ENCODE results near the gene RBSN. TPM values are rescaled to one million over a fixed set of nuclear protein-coding genes. Genes with fewer than 3 reads are reported as not detected.

RBSN gene
- total and polyA plus RNA-seq, 2 experiments from 2014 or later = 10.6 to 26.5 TPM

DNA sequence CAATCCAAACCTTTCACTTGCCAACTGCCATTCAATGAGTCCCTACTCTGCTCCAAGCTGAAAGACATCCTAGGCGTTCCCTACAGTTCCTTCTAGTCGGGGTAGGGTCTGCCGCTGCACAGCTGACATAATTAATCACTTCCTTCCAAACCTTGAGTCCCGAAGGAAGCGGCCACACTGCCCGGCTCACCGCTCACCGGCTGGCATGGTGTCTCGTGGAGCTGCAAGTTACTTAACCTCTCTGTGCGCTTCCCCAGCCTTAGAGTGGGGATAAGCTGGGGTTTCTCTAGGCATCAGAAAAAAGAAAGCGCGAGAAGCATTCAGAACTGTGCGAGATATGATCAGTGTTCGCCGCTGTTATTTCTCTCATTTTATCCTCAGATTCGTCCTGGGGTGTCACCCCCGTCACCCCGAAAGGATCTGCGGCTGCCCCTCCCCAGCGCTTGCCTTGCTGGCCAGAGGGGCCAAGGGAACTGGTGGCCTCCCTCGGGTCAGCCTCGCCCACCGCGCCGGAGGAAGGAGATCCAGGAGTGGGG, 34.6 kb downstream of the RBSN start (continued):
- TF ChIP-seq, protein P1, sequence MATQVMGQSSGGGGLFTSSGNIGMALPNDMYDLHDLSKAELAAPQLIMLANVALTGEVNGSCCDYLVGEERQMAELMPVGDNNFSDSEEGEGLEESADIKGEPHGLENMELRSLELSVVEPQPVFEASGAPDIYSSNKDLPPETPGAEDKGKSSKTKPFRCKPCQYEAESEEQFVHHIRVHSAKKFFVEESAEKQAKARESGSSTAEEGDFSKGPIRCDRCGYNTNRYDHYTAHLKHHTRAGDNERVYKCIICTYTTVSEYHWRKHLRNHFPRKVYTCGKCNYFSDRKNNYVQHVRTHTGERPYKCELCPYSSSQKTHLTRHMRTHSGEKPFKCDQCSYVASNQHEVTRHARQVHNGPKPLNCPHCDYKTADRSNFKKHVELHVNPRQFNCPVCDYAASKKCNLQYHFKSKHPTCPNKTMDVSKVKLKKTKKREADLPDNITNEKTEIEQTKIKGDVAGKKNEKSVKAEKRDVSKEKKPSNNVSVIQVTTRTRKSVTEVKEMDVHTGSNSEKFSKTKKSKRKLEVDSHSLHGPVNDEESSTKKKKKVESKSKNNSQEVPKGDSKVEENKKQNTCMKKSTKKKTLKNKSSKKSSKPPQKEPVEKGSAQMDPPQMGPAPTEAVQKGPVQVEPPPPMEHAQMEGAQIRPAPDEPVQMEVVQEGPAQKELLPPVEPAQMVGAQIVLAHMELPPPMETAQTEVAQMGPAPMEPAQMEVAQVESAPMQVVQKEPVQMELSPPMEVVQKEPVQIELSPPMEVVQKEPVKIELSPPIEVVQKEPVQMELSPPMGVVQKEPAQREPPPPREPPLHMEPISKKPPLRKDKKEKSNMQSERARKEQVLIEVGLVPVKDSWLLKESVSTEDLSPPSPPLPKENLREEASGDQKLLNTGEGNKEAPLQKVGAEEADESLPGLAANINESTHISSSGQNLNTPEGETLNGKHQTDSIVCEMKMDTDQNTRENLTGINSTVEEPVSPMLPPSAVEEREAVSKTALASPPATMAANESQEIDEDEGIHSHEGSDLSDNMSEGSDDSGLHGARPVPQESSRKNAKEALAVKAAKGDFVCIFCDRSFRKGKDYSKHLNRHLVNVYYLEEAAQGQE (IDR thresholded peaks at IDR 0.05; ENCODE audit: unreplicated experiment) = no peak
- TF ChIP-seq EZH2 (IDR thresholded peaks at IDR 0.05; ENCODE audit: low read depth, unreplicated experiment) (no peak), STAT1 (IDR thresholded peaks at IDR 0.05; ENCODE audit: unreplicated experiment) (no peak), CREB1 (CRISPR knock-in tag; IDR thresholded peaks at IDR 0.05; ENCODE audit: low read depth) (no peak), POLR2AphosphoS5 (IDR thresholded peaks at IDR 0.05; ENCODE audit: low read depth) (no peak)
- TF ChIP-seq, protein P2, sequence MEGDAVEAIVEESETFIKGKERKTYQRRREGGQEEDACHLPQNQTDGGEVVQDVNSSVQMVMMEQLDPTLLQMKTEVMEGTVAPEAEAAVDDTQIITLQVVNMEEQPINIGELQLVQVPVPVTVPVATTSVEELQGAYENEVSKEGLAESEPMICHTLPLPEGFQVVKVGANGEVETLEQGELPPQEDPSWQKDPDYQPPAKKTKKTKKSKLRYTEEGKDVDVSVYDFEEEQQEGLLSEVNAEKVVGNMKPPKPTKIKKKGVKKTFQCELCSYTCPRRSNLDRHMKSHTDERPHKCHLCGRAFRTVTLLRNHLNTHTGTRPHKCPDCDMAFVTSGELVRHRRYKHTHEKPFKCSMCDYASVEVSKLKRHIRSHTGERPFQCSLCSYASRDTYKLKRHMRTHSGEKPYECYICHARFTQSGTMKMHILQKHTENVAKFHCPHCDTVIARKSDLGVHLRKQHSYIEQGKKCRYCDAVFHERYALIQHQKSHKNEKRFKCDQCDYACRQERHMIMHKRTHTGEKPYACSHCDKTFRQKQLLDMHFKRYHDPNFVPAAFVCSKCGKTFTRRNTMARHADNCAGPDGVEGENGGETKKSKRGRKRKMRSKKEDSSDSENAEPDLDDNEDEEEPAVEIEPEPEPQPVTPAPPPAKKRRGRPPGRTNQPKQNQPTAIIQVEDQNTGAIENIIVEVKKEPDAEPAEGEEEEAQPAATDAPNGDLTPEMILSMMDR (conservative IDR thresholded peaks at IDR 0.05; ENCODE audit: low read depth in 2 of 2) = no peak

DNA sequence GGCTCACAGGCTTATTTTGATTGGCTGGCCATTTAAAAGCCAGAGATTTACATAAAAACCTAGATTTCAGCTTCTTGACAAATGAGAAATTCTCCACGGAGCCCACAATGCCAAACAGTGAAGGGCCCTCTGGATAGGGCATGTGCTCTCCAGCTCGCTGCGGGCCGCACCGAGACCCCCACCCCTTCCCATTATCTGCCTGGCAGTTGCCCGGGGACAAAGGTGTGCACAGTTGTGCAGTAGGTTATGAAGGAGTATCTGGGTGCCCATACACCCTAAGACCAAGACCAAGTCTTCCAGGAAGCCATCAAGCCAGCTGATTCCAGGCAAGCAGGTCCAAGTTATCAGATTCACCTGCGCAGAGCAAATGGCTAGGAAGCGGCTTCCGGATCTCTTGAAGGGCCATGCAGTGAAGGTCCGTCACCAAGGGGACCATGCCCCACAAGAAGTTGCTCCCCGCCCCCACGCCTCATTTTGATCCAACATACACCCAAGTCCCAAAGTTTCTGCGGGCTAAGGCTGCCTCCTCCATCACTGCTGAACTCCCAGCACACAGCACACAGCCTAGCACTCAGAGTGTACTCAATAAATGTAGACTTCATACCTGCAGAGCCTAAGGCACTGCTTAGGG, 35.2 kb downstream of the RBSN start:
- peak overlapping the region; percentile 78; the same call in 1 of the 2 replicates for H3K27ac Mint-ChIP-seq
- H3K27ac ChIP-seq (ENCODE audit: low read depth) = no peak overlapping the region

More for the DNA sequence above, 35.2 kb downstream of the RBSN start:
- Histone ChIP-seq H4K20me1 (replicated peaks; ENCODE audit: insufficient read depth) (peaks cover 8% of the 10 kb centered on the region; the same call in 1 of the 2 replicates), H3F3A (replicated peaks; ENCODE audit: low read depth) (no peaks in the 10 kb centered on the region), H3K4me1 (ENCODE audit: insufficient read depth) (peaks cover 6% of the 10 kb centered on the region; the same call in 1 of the 2 replicates), H3K9me2 (ENCODE audit: insufficient read depth) (no peaks in the 10 kb centered on the region), H3K4me3 (peak overlapping the region; percentile 93), H2AFZ (no peak overlapping the region), H3K36me3 (ENCODE audit: insufficient read depth) (peaks cover 3% of the 10 kb centered on the region), H3K27me3 (ENCODE audit: insufficient read depth) (no peaks in the 10 kb centered on the region), H3K4me2 (peak overlapping the region; percentile 77), H3K79me2 (replicated peaks; ENCODE audit: insufficient read depth) (peaks cover 44% of the 10 kb centered on the region)
- H3K4me3 Mint-ChIP-seq = peak overlapping the region; percentile 98
- H3K36me3 Mint-ChIP-seq (ENCODE audit: low read depth) = peaks cover 41% of the 10 kb centered on the region
- ATAC-seq (no peak), DNase-seq (ENCODE audit: low spot score) (no peak)
- peaks cover 18% of the 10 kb centered on the region for H3K4me1 Mint-ChIP-seq
- TF ChIP-seq ZNF114 (CRISPR knock-in tag; IDR thresholded peaks at IDR 0.05) = no peak
- TF ChIP-seq ZNF331 (CRISPR knock-in tag; IDR thresholded peaks at IDR 0.05; ENCODE audit: low read depth) = no peak
- no peak for TF ChIP-seq STAT1 (IDR thresholded peaks at IDR 0.05; ENCODE audit: unreplicated experiment)
- TF ChIP-seq EZH2phosphoT487 (IDR thresholded peaks at IDR 0.05; ENCODE audit: unreplicated experiment) = no peak
- TF ChIP-seq NANOG (IDR thresholded peaks at IDR 0.05; ENCODE audit: borderline replicate concordance) = no peak
- TF ChIP-seq JUNB (IDR thresholded peaks at IDR 0.05; ENCODE audit: unreplicated experiment) = no peak
- H3K9me3 Mint-ChIP-seq = peaks cover 4% of the 10 kb centered on the region
- peaks cover 12% of the 10 kb centered on the region for H3K27me3 Mint-ChIP-seq (ENCODE audit: insufficient read depth, low read depth, poor library complexity)

Data from GM23338 (cell line).